ENCODE measurements around the gene IDH3G.

DNA sequence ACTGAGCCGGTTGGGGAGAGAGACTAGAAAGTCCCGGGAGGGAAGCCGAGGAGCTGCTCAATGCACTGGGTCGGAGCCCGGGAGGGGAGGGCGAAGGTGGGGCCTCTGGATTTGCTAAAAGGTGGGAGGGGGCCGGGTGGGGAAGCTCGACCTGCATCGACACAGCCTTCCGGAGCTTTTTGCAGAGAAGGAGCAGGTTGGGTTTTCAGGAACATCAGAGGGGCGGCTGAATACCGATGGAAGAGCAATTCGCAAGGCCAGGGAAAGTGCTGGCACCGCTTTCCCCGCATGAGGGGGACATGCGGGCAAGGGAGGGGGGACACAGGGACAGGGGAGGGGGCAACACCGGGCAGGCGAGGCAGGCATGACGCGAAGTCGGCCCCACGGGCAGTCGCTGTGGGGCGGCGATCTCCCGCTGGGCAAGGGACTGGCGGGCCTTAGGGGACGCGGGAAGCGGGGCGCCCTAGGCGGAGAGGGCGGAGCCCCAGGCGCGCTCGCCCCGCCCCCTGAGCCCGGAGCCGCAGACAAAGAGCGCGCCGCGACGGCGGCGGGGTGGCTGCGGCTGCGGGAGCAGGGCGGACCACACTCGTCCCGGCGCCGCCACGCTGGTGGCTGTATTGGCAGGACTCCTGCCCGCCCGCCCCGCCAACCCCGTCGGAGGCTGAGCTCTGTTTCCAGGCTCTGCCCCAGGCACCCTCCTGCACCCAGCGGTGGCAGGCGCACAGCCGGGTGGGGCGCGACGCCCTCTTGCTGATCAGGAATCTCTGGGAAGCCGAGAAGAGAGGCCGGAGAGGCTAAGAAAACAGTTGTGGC lies 24.6 kb upstream of the IDH3G start:
- TF ChIP-seq, protein P1, sequence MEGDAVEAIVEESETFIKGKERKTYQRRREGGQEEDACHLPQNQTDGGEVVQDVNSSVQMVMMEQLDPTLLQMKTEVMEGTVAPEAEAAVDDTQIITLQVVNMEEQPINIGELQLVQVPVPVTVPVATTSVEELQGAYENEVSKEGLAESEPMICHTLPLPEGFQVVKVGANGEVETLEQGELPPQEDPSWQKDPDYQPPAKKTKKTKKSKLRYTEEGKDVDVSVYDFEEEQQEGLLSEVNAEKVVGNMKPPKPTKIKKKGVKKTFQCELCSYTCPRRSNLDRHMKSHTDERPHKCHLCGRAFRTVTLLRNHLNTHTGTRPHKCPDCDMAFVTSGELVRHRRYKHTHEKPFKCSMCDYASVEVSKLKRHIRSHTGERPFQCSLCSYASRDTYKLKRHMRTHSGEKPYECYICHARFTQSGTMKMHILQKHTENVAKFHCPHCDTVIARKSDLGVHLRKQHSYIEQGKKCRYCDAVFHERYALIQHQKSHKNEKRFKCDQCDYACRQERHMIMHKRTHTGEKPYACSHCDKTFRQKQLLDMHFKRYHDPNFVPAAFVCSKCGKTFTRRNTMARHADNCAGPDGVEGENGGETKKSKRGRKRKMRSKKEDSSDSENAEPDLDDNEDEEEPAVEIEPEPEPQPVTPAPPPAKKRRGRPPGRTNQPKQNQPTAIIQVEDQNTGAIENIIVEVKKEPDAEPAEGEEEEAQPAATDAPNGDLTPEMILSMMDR (IDR thresholded peaks at IDR 0.05; ENCODE audit: insufficient read depth, low read depth, low read length), result no peak
- peak; percentile 50 for TF ChIP-seq EZH2 (IDR thresholded peaks at IDR 0.05; ENCODE audit: insufficient read depth, low read length)

Data from astrocyte (in vitro differentiated cells and primary cell).